ENCODE measurements around the gene KAT8. TPM values are rescaled to one million over a fixed set of nuclear protein-coding genes. Genes with fewer than 3 reads are reported as not detected.
A peak's percentile ranks its signal among the peaks of the same experiment; 100 is the strongest.

KAT8 gene
- polyA plus RNA-seq, 3 donors = 34.5 to 136 (median 42.0) TPM

GRCh38 chr16:31148281-31148728, 30.8 kb downstream of the KAT8 start:
- intact Hi-C loops (cut with micrococcal nuclease) = loop anchor here (10.0 kb wide), 2 partner anchors 54 to 154 kb away; partner anchors contain the start of gene VKORC1 (in 1 of the 2)
- Histone ChIP-seq H3K27me3 (ENCODE audit: control insufficient read depth in 2 of 2, insufficient read depth in 2 of 2, low read length in 2 of 2) (no peaks in the 10 kb centered on the region), H3K9ac (ENCODE audit: insufficient read depth, low read length, poor library complexity, severe bottlenecking) (no peak overlapping the region), H3K9me3 (replicated peaks in 1 of 2; ENCODE audit: control insufficient read depth in 1 of 2, insufficient read depth in 1 of 2, low read length in 2 of 2) (no peaks in the 10 kb centered on the region), H3K4me1 (ENCODE audit: control insufficient read depth in 1 of 2, insufficient read depth in 2 of 2, low read length in 2 of 2) (peaks cover 48 to 55% of the 10 kb centered on the region in 2 donors), H3K36me3 (replicated peaks in 1 of 2; ENCODE audit: control insufficient read depth in 1 of 2, insufficient read depth in 2 of 2, low read length in 2 of 2) (no peaks in the 10 kb centered on the region), H3K4me3 (replicated peaks in 1 of 3; ENCODE audit: low read depth in 2 of 3, low read length in 3 of 3) (no peak overlapping the region), H3K4me2 (replicated peaks; ENCODE audit: extremely low read depth, low read length, poor library complexity, severe bottlenecking) (peak overlapping the region; percentile 21), H3K79me2 (ENCODE audit: insufficient read depth, low read length) (no peaks in the 10 kb centered on the region), H4K20me1 (ENCODE audit: insufficient read depth, low read length) (no peaks in the 10 kb centered on the region), H3K27ac (ENCODE audit: low read depth in 1 of 2, low read length in 2 of 2) (no peak overlapping the region), H2AFZ (ENCODE audit: insufficient read depth, low read depth, low read length, poor library complexity, severe bottlenecking) (no peak overlapping the region)
- peaks cover 0 to 8% (median 0%) of the 10 kb centered on the region in 7 donors for H3K9me3 Mint-ChIP-seq
- peaks cover 53% of the 10 kb centered on the region for H3K4me1 Mint-ChIP-seq
- H3K36me3 Mint-ChIP-seq = no peaks in the 10 kb centered on the region
- 67% methylated on average over 38 of the region's 40 CpGs for WGBS (ENCODE audit: insufficient coverage)
- H3K27me3 Mint-ChIP-seq (ENCODE audit: low read depth in 3 of 3) = peaks cover 2 to 5% (median 2%) of the 10 kb centered on the region in 3 donors
- H3K27ac Mint-ChIP-seq = no peak overlapping the region
- TF ChIP-seq CTCF (IDR thresholded peaks at IDR 0.05) = no peak
- no peak overlapping the region for H3K4me3 Mint-ChIP-seq
- no peak for DNase-seq

DNA sequence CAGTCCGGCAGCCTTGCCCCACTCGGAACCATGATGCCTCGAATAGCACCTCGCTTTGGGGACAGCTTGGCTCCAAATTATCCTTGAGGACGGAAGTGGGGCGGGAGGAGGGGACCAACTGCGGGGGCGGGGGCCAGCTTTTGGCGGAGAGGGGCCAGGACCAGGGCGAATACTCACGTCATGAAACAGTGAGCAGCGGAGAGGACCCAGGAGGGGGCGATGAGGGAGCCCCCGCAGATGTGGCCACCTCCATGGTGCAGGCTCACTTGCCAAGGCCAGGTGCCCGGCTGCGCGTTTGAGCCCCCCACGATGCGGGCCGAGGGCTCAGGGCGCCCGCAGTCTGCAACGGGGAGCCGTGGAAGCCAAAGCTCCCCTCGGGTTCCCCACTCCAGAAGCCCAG, 31.4 kb downstream of the KAT8 start:
- Histone ChIP-seq H3K36me3 (replicated peaks in 1 of 2; ENCODE audit: control insufficient read depth in 1 of 2, insufficient read depth in 2 of 2, low read length in 2 of 2) (no peaks in the 10 kb centered on the region), H3K79me2 (ENCODE audit: insufficient read depth, low read length) (no peaks in the 10 kb centered on the region), H3K4me3 (replicated peaks in 1 of 3; ENCODE audit: low read depth in 2 of 3, low read length in 3 of 3) (no peak overlapping the region), H3K4me1 (ENCODE audit: control insufficient read depth in 1 of 2, insufficient read depth in 2 of 2, low read length in 2 of 2) (peaks cover 46 to 52% of the 10 kb centered on the region in 2 donors), H3K4me2 (replicated peaks; ENCODE audit: extremely low read depth, low read length, poor library complexity, severe bottlenecking) (peak overlapping the region; percentile 41), H4K20me1 (ENCODE audit: insufficient read depth, low read length) (no peaks in the 10 kb centered on the region), H3K9ac (ENCODE audit: insufficient read depth, low read length, poor library complexity, severe bottlenecking) (no peak overlapping the region), H2AFZ (ENCODE audit: insufficient read depth, low read depth, low read length, poor library complexity, severe bottlenecking) (peak overlapping the region; percentile 74), H3K27ac (ENCODE audit: low read depth in 1 of 2, low read length in 2 of 2) (no peak overlapping the region), H3K9me3 (replicated peaks in 1 of 2; ENCODE audit: control insufficient read depth in 1 of 2, insufficient read depth in 1 of 2, low read length in 2 of 2) (no peaks in the 10 kb centered on the region), H3K27me3 (ENCODE audit: control insufficient read depth in 2 of 2, insufficient read depth in 2 of 2, low read length in 2 of 2) (no peaks in the 10 kb centered on the region)
- no peak for DNase-seq
- H3K27ac Mint-ChIP-seq = no peak overlapping the region
- peaks cover 48% of the 10 kb centered on the region for H3K4me1 Mint-ChIP-seq
- no peak overlapping the region for H3K4me3 Mint-ChIP-seq
- 99% methylated on average over 25 of the region's 25 CpGs for WGBS (ENCODE audit: insufficient coverage)
- no peak for TF ChIP-seq CTCF (IDR thresholded peaks at IDR 0.05)
- peaks cover 0 to 8% (median 0%) of the 10 kb centered on the region in 7 donors for H3K9me3 Mint-ChIP-seq
- intact Hi-C loops (cut with micrococcal nuclease) = loop anchor here (10.0 kb wide), 2 partner anchors 54 to 154 kb away; partner anchors contain the start of gene VKORC1 (in 1 of the 2)
- H3K27me3 Mint-ChIP-seq (ENCODE audit: low read depth in 3 of 3) = peaks cover 2 to 5% (median 2%) of the 10 kb centered on the region in 3 donors
- no peaks in the 10 kb centered on the region for H3K36me3 Mint-ChIP-seq
